ENCODE results near the gene TP53BP1.

TP53BP1 gene

GRCh38 chr15:43518197-43518761 is 25.3 kb upstream of the TP53BP1 start:
- peak in 57 of 58 donors; percentile 32 to 89 (median 80) for DNase-seq

GRCh38 chr15:43517354-43518196 is 24.6 kb upstream of the TP53BP1 start, which contains the start of gene MAP1A:
Gene MAP1A, plus strand, starts transcription at chr15:43517608. Its CDS starts 3,866 bp downstream, at chr15:43521474.
- DNase-seq = peak in 56 of 58 donors; percentile 34 to 89 (median 76)

- DNase-seq = peak in 5 of 58 donors; percentile 18 to 64 (median 53)
Observed at GRCh38 chr15:43516801-43517353, 23.9 kb upstream of the TP53BP1 start.

GRCh38 chr15:43516185-43516584 is 23.2 kb upstream of the TP53BP1 start:
- DNase-seq = peak in 5 of 58 donors; percentile 24 to 41 (median 30)

- no peak for DNase-seq
Observed at GRCh38 chr15:43515741-43516140, 22.8 kb upstream of the TP53BP1 start.

- DNase-seq = peak in 48 of 58 donors; percentile 19 to 86 (median 63)
Observed at GRCh38 chr15:43514241-43515057, 21.5 kb upstream of the TP53BP1 start.

- no peak for DNase-seq
Observed at GRCh38 chr15:43513550-43513949, 20.6 kb upstream of the TP53BP1 start.

- DNase-seq = peak in 38 of 58 donors; percentile 15 to 65 (median 42)
Observed at GRCh38 chr15:43511012-43511885, 18.3 kb upstream of the TP53BP1 start.

GRCh38 chr15:43510200-43511011 is 17.4 kb upstream of the TP53BP1 start:
- peak; percentile 84 to 100 (median 98) for DNase-seq

- peak in 6 of 58 donors; percentile 20 to 73 (median 30) for DNase-seq
Observed at GRCh38 chr15:43509660-43510199, 16.8 kb upstream of the TP53BP1 start.

- DNase-seq = peak in 9 of 58 donors; percentile 14 to 44 (median 23)
Observed at GRCh38 chr15:43508991-43509659, 16.2 kb upstream of the TP53BP1 start.

- DNase-seq = no peak
Observed at GRCh38 chr15:43508421-43508820, 15.5 kb upstream of the TP53BP1 start.

- DNase-seq = no peak
Observed at GRCh38 chr15:43505738-43506137, 12.8 kb upstream of the TP53BP1 start.

GRCh38 chr15:43499635-43500034 is 6.7 kb upstream of the TP53BP1 start:
- no peak for DNase-seq

GRCh38 chr15:43498990-43499389 is 6.0 kb upstream of the TP53BP1 start:
- DNase-seq = no peak

- no peak for DNase-seq
Observed at GRCh38 chr15:43493703-43494472, 932 bp upstream of the TP53BP1 start.

GRCh38 chr15:43492266-43492665 is 690 bp downstream of the TP53BP1 start:
- no peak for DNase-seq

GRCh38 chr15:43489191-43489590 is 3.8 kb downstream of the TP53BP1 start:
- DNase-seq = no peak

Data from anterior cingulate cortex (tissue), 58 donors.